Measurements from ENCODE around the gene APOBEC3G.
"Not testable (repeated sequence)": the region's sequence is repeated elsewhere in the genome, so short reads cannot be mapped to it uniquely, and the experiment has no call there.

APOBEC3G gene

DNA sequence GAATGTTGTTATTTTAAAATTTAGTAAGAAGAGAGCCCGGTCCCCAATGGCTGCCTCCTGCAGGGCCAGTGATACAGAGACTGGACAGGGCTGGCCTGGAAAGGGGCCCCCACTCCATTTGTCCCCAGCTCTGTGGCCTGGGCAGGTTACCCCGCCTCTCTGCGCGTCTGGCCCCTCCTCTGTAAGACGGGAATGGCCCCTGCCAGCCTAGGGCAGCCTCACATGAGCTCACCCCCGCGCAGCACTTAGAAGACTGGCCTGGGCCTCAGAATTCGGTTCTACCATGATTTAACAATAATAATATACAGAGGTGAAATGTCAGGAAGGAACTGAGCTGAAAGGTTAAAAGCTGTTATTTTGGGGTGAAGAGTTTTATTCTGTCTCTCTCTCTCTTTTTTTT, 1.3 kb downstream of the APOBEC3G start:
- no peak overlapping the region for H3K4me2 ChIP-seq
- H3K4me1 ChIP-seq (ENCODE audit: low read depth, poor library complexity, severe bottlenecking) = no peaks in the 10 kb centered on the region
- no peak overlapping the region for H2AFZ ChIP-seq (ENCODE audit: low read depth)
- H4K20me1 ChIP-seq (ENCODE audit: insufficient read depth) = no peaks in the 10 kb centered on the region
- no peak overlapping the region for H3K27ac ChIP-seq
- H3K36me3 ChIP-seq (ENCODE audit: insufficient read depth) = no peaks in the 10 kb centered on the region
- H3K79me2 ChIP-seq (ENCODE audit: insufficient read depth, low read depth) = no peaks in the 10 kb centered on the region
- H3K9ac ChIP-seq = no peak overlapping the region
- H3K27me3 ChIP-seq (ENCODE audit: insufficient read depth, low read depth) = no peaks in the 10 kb centered on the region
- TF ChIP-seq CTCF (conservative IDR thresholded peaks at IDR 0.05; ENCODE audit: low read depth, low read length) = no peak
- H3K4me3 ChIP-seq (IDR thresholded peaks at IDR 0.05; ENCODE audit: insufficient read depth, low read depth, low read length) = no peak overlapping the region

GRCh38 chr22:39079054-39079637, 2.1 kb downstream of the APOBEC3G start:
- not testable (repeated sequence) for H3K9ac ChIP-seq

DNA sequence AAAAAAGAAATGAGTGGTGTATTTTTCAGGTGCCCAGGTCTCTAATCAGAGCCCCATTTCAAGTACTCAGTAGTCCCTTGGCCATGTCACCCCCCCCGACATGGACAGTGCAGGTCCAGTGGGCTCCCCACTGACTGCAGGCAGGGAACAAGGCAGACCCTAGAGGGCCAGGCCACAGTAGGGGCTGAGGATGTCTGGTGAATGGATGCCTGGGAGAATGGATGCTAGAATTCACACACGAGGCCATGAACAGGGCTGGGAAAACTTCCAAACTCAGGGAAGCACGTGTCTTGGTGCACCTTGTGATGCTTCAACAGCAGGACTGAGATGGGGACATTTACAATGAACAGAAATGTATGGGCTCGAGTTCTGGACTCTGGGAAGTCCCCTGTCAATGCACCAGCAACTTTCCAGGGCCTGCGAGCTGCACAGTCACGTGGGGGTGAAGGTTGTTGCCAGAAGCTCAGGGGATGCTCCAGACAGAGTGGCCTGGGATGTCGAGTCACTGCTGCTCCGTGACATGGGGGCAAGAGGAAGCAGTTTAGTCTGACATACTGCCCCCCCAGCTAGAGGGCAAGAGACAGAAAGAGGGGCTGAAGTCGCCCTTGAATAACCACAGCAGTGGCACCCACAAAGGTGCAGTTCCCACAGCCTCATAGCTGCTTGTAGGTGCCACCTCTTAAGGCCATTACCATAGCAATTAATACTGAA, 3.1 kb downstream of the APOBEC3G start:
- Histone ChIP-seq H3K4me3 (IDR thresholded peaks at IDR 0.05; ENCODE audit: insufficient read depth, low read depth, low read length) (no peak overlapping the region), H3K4me1 (ENCODE audit: low read depth, poor library complexity, severe bottlenecking) (no peaks in the 10 kb centered on the region), H3K36me3 (ENCODE audit: insufficient read depth) (no peaks in the 10 kb centered on the region), H3K27me3 (ENCODE audit: insufficient read depth, low read depth) (no peaks in the 10 kb centered on the region), H4K20me1 (ENCODE audit: insufficient read depth) (no peaks in the 10 kb centered on the region), H3K4me2 (no peak overlapping the region), H2AFZ (ENCODE audit: low read depth) (no peak overlapping the region), H3K79me2 (ENCODE audit: insufficient read depth, low read depth) (no peaks in the 10 kb centered on the region), H3K27ac (no peak overlapping the region), H3K9ac (no peak overlapping the region)
- no peak for TF ChIP-seq CTCF (conservative IDR thresholded peaks at IDR 0.05; ENCODE audit: low read depth, low read length)

More at GRCh38 chr22:39079054-39079637, 2.1 kb downstream of the APOBEC3G start:
- not testable (repeated sequence) for H3K79me2 ChIP-seq (ENCODE audit: insufficient read depth, low read depth); H3K4me1 ChIP-seq (ENCODE audit: low read depth, poor library complexity, severe bottlenecking); H2AFZ ChIP-seq (ENCODE audit: low read depth); H3K27me3 ChIP-seq (ENCODE audit: insufficient read depth, low read depth); H3K4me3 ChIP-seq (IDR thresholded peaks at IDR 0.05; ENCODE audit: insufficient read depth, low read depth, low read length); H4K20me1 ChIP-seq (ENCODE audit: insufficient read depth); H3K36me3 ChIP-seq (ENCODE audit: insufficient read depth); H3K4me2 ChIP-seq; H3K27ac ChIP-seq

DNA sequence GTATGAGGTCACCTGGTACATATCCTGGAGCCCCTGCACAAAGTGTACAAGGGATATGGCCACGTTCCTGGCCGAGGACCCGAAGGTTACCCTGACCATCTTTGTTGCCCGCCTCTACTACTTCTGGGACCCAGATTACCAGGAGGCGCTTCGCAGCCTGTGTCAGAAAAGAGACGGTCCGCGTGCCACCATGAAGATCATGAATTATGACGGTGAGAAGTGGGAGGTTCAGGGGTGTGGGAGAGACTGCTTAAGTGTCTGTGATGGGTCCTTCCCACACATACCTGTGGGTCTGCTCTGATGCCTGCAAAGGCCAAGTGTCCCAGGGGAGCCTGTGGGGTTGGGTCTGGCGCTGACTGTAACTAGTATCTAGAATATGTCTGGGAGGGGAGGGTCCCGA, 3.9 kb downstream of the APOBEC3G start:
- no peak for TF ChIP-seq CTCF (conservative IDR thresholded peaks at IDR 0.05; ENCODE audit: low read depth, low read length)
- Histone ChIP-seq H4K20me1 (ENCODE audit: insufficient read depth) (no peaks in the 10 kb centered on the region), H3K4me1 (ENCODE audit: low read depth, poor library complexity, severe bottlenecking) (no peaks in the 10 kb centered on the region), H3K27ac (no peak overlapping the region), H3K27me3 (ENCODE audit: insufficient read depth, low read depth) (no peaks in the 10 kb centered on the region), H3K4me2 (no peak overlapping the region), H3K9ac (no peak overlapping the region), H2AFZ (ENCODE audit: low read depth) (no peak overlapping the region), H3K4me3 (IDR thresholded peaks at IDR 0.05; ENCODE audit: insufficient read depth, low read depth, low read length) (no peak overlapping the region), H3K36me3 (ENCODE audit: insufficient read depth) (no peaks in the 10 kb centered on the region), H3K79me2 (ENCODE audit: insufficient read depth, low read depth) (no peaks in the 10 kb centered on the region)

- Histone ChIP-seq H3K36me3 (ENCODE audit: insufficient read depth) (no peaks in the 10 kb centered on the region), H3K4me1 (ENCODE audit: low read depth, poor library complexity, severe bottlenecking) (no peaks in the 10 kb centered on the region), H3K9ac (no peak overlapping the region), H3K27me3 (ENCODE audit: insufficient read depth, low read depth) (no peaks in the 10 kb centered on the region), H2AFZ (ENCODE audit: low read depth) (no peak overlapping the region), H3K27ac (no peak overlapping the region), H3K4me2 (no peak overlapping the region), H3K79me2 (ENCODE audit: insufficient read depth, low read depth) (no peaks in the 10 kb centered on the region), H3K4me3 (IDR thresholded peaks at IDR 0.05; ENCODE audit: insufficient read depth, low read depth, low read length) (no peak overlapping the region), H4K20me1 (ENCODE audit: insufficient read depth) (no peaks in the 10 kb centered on the region)
- TF ChIP-seq CTCF (conservative IDR thresholded peaks at IDR 0.05; ENCODE audit: low read depth, low read length) = no peak
These were observed 4.5 kb downstream of the APOBEC3G start for GRCh38 chr22:39081598-39081997.
